SKM-1 treated with dmso at 0.1 percent for 144 hours (cell line): ENCODE data around the gene DPH1.

Experiments
- DNase-seq: peaks from one replicate; lab custom pipeline; 2025; ENCODE audit not compliant: unreplicated experiment; lab: John Stamatoyannopoulos, UW

The DPH1 gene

DNA sequence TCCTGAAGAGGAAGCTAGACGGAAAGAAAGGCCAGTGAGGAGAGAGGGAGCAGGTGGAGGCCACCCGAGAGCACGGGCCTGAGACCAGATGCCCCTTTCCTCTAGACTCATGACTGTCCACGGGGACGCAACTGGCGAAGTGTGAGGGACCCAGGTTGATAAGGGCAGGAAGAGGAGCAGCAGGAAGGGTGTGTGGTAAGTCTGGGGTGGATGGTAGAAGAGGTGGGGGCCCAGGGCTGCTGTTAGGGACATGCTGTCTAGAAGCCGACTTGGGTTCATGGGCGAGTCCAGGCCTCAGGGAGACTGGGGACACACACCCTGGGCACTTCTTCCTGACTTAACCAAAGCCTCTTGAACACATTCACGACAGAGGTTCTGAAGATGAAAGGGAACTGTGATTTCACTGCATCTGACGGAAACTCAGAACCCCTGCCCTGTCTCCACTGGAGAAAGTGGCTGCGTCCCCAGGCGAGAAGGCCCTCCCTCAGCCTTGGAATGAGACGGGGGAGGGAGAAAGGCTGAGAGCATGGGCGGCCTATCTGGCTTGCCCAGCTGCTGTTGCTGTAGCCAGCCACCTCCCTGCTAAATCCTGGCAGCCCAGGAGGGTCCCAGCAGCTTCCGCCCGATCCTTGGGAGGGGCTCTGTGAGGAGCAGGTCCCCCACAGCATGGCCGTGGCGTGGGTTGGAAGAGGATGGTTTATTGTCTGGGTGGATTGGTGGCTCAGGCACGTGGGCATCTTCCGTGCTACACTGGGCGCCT is 30.9 kb downstream of the DPH1 start:
- DNase-seq, result no peak

DNA sequence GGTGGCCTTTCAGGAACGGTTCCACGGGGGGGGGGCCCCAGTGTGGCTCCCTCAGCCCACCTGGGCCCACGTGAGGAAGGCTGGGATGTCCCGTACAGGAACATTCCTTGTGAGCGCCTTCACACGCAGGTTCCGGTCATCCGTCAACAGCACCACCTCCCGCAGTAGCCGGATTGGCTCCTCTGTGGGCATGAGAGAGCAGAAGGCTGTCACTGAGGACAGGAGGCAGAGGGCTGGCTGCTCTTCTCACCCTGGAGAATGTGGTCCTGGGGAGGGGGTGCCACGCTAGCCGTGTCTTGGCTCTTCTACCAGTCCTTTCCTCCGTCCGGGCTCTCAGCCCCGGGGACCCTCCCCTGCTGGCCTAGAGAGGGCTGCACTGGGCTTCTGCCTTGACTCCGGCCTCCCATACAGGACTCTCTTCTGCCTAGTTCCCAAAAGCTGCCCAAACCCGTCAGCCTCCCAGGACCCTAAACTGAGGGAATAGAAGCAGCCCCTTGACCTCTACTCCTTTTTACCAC is 31.5 kb downstream of the DPH1 start:
- no peak for DNase-seq

- no peak for DNase-seq
Observed at GRCh38 chr17:2062571-2063183, 32.7 kb downstream of the DPH1 start.

DNA sequence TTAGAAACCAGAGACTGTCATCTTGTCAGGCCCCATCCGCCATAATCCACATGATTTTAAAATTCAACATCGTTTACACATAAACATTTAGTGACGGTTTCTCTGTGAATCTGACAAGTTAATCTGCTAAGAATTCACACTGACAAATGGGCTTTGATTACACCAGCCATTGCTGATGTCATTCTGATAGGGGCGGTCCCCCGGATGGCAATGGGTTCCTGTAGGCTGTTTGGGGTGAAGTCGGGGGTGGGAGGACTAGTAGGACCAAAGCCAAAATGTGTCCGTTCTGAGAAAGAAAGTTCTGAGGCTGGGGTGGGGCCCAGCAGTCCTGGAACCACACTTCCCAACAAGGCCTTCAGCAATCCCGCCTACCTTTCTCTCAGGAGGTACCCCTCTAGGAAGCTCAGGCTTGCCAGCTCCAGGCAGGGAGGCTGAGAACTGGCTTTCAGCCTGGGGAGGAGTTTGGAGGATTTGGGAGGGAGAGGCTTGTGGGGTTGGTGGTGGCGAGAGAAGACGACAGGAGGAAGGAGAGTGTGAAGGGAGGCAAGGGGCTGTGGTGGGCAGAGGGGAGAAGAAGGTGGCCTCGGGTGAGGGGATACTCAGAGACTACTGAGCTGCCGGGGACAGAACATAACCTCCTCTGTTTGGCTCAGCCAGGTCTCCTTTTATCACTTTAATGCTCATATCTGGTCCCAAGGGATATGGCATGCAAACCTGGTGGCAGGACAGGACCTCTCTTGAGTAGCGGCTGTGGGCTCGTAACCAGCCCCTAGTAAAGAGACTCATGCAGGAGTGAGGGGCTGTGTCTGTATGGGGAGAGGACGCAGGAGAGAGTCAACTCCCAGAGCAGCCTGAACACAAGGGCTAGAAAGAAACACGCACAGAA is 33.6 kb downstream of the DPH1 start:
- DNase-seq, result no peak

DNA sequence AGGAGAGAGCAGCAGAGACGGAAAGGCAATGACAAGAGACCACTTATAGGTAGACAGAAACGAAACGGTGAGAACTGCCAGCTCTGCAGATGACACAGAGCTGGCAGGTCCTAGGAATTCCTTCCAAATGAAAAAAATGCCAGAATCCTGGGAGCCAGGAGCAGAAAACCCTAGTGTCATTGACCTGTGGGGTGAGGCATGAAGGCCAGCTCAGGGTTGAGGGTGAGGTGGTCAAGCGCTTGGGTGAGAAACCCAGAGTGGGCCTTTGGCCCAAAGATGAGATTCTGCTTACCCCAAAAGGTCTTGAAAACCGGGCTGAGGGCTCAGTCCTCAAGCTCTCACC is 34.2 kb downstream of the DPH1 start:
- DNase-seq, result no peak

DNA sequence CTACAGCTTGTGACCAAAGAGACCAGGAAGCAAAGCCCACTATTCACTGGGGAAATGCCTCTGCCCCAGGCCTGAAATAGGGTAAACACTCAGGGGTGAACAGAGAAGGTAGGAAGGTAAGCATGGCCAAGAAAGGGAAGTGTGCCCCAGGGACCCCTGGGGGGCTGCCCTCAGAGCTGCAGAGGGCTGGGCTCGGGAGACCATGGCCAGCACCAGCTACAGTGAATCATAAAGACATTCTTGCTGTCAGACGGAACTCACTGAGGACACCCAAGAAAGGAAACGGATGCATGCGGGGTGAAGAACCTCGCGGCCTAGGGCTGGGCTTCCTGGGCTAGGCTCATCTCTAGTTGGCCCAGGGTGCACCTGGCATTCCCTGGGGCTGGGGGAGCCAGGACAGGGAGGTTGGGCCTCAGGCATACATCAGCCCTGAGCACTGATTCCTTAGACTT is 34.6 kb downstream of the DPH1 start:
- DNase-seq, result no peak

- DNase-seq, result no peak
Observed at GRCh38 chr17:2064980-2065785, 35.2 kb downstream of the DPH1 start.

- no peak for DNase-seq
Observed at GRCh38 chr17:2065949-2066400, 36.0 kb downstream of the DPH1 start.

GRCh38 chr17:2067048-2067561 is 37.2 kb downstream of the DPH1 start:
- no peak for DNase-seq

DNA sequence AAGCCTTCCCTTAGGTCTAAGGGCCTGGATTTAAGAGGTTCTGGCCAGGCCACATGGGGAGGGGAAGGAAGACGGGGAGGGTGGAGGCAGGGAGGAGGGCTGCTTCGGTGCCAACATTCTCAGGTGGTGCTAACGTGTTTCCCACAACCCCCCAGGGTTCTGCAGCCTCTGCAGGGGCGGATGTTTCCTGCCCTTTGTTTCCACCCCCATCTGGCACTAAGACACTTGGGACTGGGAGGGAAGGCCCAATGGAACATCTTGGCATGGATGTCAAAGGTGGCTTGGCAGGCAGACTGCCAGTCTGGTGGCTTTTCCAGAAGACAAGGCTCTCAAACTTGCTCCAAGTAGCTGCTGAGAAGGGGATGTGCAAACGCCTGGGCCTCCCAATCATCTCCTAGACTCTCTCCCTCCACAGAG is 37.7 kb downstream of the DPH1 start:
- no peak for DNase-seq

DNA sequence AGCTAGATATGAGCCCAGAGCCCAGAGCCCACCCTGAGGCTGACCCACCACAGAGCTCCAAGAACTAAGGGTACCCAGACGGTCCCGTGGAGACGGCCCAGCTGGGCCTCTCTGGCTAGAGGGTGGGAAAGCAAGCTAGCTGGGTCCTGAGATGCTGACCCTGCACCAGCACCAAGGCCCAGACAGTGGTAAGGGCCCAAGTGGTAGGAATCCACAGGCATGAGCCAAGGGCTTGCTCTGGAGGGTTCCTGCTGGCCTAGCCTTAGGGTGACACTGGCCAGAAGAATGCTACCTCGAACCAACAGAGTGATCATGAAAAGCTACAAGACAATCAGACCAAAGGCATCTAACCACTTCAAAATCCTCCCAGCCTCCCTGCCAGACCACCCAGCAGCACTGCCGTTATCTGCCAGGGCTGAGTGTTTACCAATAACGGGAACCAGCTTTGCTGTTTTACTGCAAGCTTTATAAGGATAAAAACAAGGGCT is 38.1 kb downstream of the DPH1 start:
- DNase-seq, result no peak

- no peak for DNase-seq
Observed at GRCh38 chr17:2068519-2069051, 38.6 kb downstream of the DPH1 start.

- no peak for DNase-seq
Observed at GRCh38 chr17:2070241-2071023, 40.5 kb downstream of the DPH1 start.

GRCh38 chr17:2071024-2071385 is 41.1 kb downstream of the DPH1 start:
- no peak for DNase-seq

DNA sequence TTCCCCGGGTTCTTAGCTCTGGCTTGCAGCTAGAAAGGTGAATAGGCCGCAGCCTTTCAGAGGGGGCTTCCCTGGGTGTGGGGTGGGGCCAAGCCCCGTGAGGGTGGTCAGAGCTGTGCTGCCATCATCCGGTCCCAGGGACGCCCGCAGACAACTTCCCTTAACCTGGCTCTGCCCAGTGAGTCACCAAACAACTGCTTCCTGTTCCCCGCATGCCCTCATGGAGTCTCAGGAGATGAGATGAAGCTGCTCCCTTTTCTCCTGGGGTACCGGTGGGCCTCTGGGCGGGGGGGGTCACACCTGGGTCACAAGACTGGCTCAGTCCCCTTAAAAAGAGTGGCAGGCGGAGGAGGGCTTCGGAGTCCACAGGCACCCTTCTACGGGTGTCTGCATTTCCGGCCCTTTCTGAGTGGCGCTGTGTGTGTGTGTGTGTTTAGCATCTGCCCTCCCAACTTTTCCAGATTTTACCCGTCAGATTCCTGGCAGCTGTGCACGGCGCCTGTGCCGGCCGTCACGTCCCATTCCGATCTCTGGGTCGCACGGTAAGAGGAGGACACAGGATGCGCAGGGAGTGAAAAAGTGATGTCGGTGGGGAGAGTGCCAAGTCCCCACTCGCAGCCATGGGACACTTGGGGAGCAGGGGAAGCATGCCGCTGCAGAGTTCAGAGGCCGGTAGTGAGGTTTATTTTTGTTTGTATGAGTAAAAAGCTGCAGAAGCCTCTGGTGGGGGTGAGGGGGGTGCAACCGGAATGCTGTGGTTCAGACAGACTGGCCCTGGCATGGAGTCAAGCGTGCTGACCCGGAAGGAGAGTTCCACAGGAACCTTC is 41.7 kb downstream of the DPH1 start:
- DNase-seq, result no peak

GRCh38 chr17:2074919-2075318 is 45.0 kb downstream of the DPH1 start:
- DNase-seq, result no peak

DNA sequence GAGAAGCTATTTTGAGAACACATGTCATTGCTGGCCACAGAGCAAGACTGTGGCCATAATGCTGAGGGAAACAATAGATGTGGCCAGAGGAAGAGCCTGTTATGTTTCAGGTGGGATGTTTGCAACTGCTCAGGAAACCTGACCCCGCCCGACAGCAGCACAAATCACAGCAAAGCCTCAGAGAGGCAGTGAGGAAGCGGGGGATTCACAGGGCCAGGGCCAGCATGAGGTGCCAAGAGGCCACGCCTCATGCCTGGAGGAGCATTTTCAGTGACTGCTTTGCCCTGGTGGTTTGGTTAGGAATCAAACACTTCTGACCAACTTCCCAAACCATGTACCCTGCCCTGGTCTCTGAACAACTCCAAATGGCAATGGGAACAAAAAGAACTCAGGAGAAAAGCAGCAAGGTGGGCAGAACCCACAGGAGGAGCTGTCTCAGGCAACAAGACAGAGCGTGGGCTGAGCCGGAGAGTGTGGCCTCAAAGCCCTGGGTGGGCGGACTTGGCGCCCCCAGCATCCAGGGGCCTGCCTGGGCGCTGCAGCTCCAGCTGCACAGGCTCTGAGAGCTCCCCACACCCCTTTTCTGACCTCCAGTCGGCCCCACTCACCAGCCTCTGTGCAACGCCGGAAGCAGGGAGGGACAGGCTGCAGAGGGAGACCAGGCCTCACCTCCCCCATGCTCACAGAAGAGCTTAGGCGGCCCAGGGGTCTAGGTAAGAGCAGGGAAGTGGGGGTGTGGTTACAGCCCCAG is 45.6 kb downstream of the DPH1 start:
- DNase-seq, result no peak
